KMS-11 (cell line): ENCODE data around the gene USP51.
"Not testable (repeated sequence)": the region's sequence is repeated elsewhere in the genome, so short reads cannot be mapped to it uniquely, and the experiment has no call there.

ENCODE experiments used
- H2AFZ ChIP-seq: fragments of 200-600 bp; sonication (generic); 2 replicates; pipeline ENCODE4 v1.6.1; 2016; ENCODE audit warnings: antibody characterized with exemption, mixed run types, low read depth
- H3K27ac ChIP-seq: fragments of 200-600 bp; sonication (generic); 2 replicates; pipeline ENCODE4 v1.6.1; 2016; ENCODE audit warnings: mild to moderate bottlenecking, mixed run types
- H3K27me3 ChIP-seq: fragments of 200-600 bp; sonication (generic); 2 replicates; pipeline ENCODE4 v1.6.1; 2017; ENCODE audit warnings: mild to moderate bottlenecking, low read depth, mixed run types, moderate library complexity; ENCODE audit not compliant: insufficient read depth
- H3K36me3 ChIP-seq: fragments of 200-600 bp; sonication (generic); 2 replicates; pipeline ENCODE4 v1.6.1; 2017; ENCODE audit warnings: mild to moderate bottlenecking, mixed run types; ENCODE audit not compliant: insufficient read depth
- H3K4me1 ChIP-seq: fragments of 200-600 bp; sonication (generic); 2 replicates; pipeline ENCODE4 v1.6.1; 2016; ENCODE audit warnings: mild to moderate bottlenecking, low read depth, mixed run types; ENCODE audit not compliant: poor library complexity, severe bottlenecking
- H3K4me2 ChIP-seq: fragments of 200-600 bp; sonication (generic); 2 replicates; pipeline ENCODE4 v1.7.0; 2016; ENCODE audit warnings: mild to moderate bottlenecking, mixed run types
- H3K4me3 ChIP-seq: fragments of 200-600 bp; sonication (generic); IDR thresholded peaks from 2 replicates; pipeline ENCODE4 v1.6.1; 2017; ENCODE audit warnings: low read depth, low read length, mixed read lengths; ENCODE audit not compliant: insufficient read depth
- H3K79me2 ChIP-seq: fragments of 200-600 bp; sonication (generic); 2 replicates; pipeline ENCODE4 v1.6.1; 2016; ENCODE audit warnings: low read depth, mixed run types; ENCODE audit not compliant: insufficient read depth
- H3K9ac ChIP-seq: fragments of 200-600 bp; sonication (generic); 2 replicates; pipeline ENCODE4 v1.6.1; 2016; ENCODE audit warnings: mild to moderate bottlenecking, mixed run types
- H4K20me1 ChIP-seq: fragments of 200-600 bp; sonication (generic); 2 replicates; pipeline ENCODE4 v1.6.1; 2016; ENCODE audit warnings: mild to moderate bottlenecking, mixed run types; ENCODE audit not compliant: insufficient read depth
- CTCF ChIP-seq: fragments of 200-600 bp; sonication (generic); conservative IDR thresholded peaks from 2 replicates; pipeline ENCODE4 v1.6.1; 2017; ENCODE audit warnings: low read depth, mild to moderate bottlenecking, antibody characterized with exemption, low read length, moderate library complexity, mixed read lengths

USP51 gene

GRCh38 chrX:55464050-55464449 is 25.6 kb downstream of the USP51 start:
- not testable (repeated sequence) for H3K36me3 ChIP-seq, H3K79me2 ChIP-seq, H4K20me1 ChIP-seq, H2AFZ ChIP-seq, H3K4me3 ChIP-seq, H3K4me2 ChIP-seq, H3K27me3 ChIP-seq, H3K9ac ChIP-seq, H3K27ac ChIP-seq, H3K4me1 ChIP-seq

GRCh38 chrX:55459926-55460325 is 29.7 kb downstream of the USP51 start:
- H3K4me3 ChIP-seq, H3K4me2 ChIP-seq, H3K27me3 ChIP-seq, H4K20me1 ChIP-seq, H3K4me1 ChIP-seq, H2AFZ ChIP-seq, H3K27ac ChIP-seq, H3K36me3 ChIP-seq, H3K9ac ChIP-seq, H3K79me2 ChIP-seq: not testable (repeated sequence)

GRCh38 chrX:55459426-55459825 is 30.2 kb downstream of the USP51 start:
- not testable (repeated sequence) for H4K20me1 ChIP-seq, H3K4me3 ChIP-seq, H3K27me3 ChIP-seq, H3K27ac ChIP-seq, H2AFZ ChIP-seq, H3K79me2 ChIP-seq, H3K9ac ChIP-seq, H3K36me3 ChIP-seq, H3K4me2 ChIP-seq, H3K4me1 ChIP-seq

- H4K20me1 ChIP-seq, H3K4me2 ChIP-seq, H3K27ac ChIP-seq, H3K36me3 ChIP-seq, H3K27me3 ChIP-seq, H3K4me1 ChIP-seq, H2AFZ ChIP-seq, H3K9ac ChIP-seq, H3K4me3 ChIP-seq: not testable (repeated sequence)
- peaks cover 14% of the 10 kb centered on the region; the same call in 1 of the 2 replicates for H3K79me2 ChIP-seq
Measured at GRCh38 chrX:55455708-55456107, 33.9 kb downstream of the USP51 start.

GRCh38 chrX:55452833-55453124 is 36.9 kb downstream of the USP51 start:
- H3K4me1 ChIP-seq: no peaks in the 10 kb centered on the region
- H3K27me3 ChIP-seq: no peaks in the 10 kb centered on the region
- H3K4me3 ChIP-seq: no peak overlapping the region
- H2AFZ ChIP-seq: peak overlapping the region; percentile 54; the same call in 1 of the 2 replicates
- peak overlapping the region; percentile 63; the same call in 1 of the 2 replicates for H3K9ac ChIP-seq
- TF ChIP-seq CTCF: no peak
- H3K4me2 ChIP-seq: peak overlapping the region; percentile 71
- H3K79me2 ChIP-seq: peaks cover 14% of the 10 kb centered on the region; the same call in 1 of the 2 replicates
- no peaks in the 10 kb centered on the region for H4K20me1 ChIP-seq
- no peaks in the 10 kb centered on the region for H3K36me3 ChIP-seq
- H3K27ac ChIP-seq: peak overlapping the region; percentile 68

- no peak for TF ChIP-seq CTCF
- Histone ChIP-seq H3K27ac (peak within 1 kb of the TSS; percentile 68), H3K79me2 (peaks cover 14% of the 10 kb centered on the region; the same call in 1 of the 2 replicates), H2AFZ (peak within 1 kb of the TSS; percentile 54), H3K4me1 (no peaks in the 10 kb centered on the region), H3K4me3 (no peak within 1 kb of the TSS), H3K36me3 (no peaks in the 10 kb centered on the region), H3K4me2 (peak within 1 kb of the TSS; percentile 71), H3K27me3 (no peaks in the 10 kb centered on the region), H4K20me1 (no peaks in the 10 kb centered on the region), H3K9ac (peak within 1 kb of the TSS; percentile 63; the same call in 1 of the 2 replicates)
Measured at GRCh38 chrX:55451990-55452832, 37.4 kb downstream of the USP51 start, which contains the start of gene MAGEH1. Gene MAGEH1 (plus strand): TSS chrX:55452127. CDS start chrX:55452375, 248 bp downstream.
